Measurements from ENCODE around the gene MRPL52.

The MRPL52 gene

GRCh38 chr14:22871224-22872032 is 41.7 kb downstream of the MRPL52 start, which contains the start of gene LRP10:
TSS of gene LRP10 (plus strand) at chr14:22871740. CDS start at chr14:22872304, 564 bp downstream.
- DNase-seq = peak; percentile 82
- Histone ChIP-seq H3K27me3 (replicated peaks) (no peaks in the 10 kb centered on the region), H3K27ac (peak within 1 kb of the TSS; percentile 81), H3K4me3 (ENCODE audit: low read depth, low read length) (peak within 1 kb of the TSS; percentile 80), H3K36me3 (replicated peaks) (peaks cover 31% of the 10 kb centered on the region)
- TF ChIP-seq CTCF (IDR thresholded peaks at IDR 0.05; ENCODE audit: low read depth, low read length, missing control alignments) = no peak
- in situ Hi-C loops (cut with HindIII; ENCODE audit: low pct_ligation_motif_present, low sequenced_read_pairs) = no loop called here

GRCh38 chr14:22872033-22872832 is 42.5 kb downstream of the MRPL52 start:
- DNase-seq = peak; percentile 82
- Histone ChIP-seq H3K27me3 (replicated peaks) (no peaks in the 10 kb centered on the region), H3K4me3 (ENCODE audit: low read depth, low read length) (peak overlapping the region; percentile 80), H3K27ac (peak overlapping the region; percentile 81), H3K36me3 (replicated peaks) (peaks cover 38% of the 10 kb centered on the region)
- in situ Hi-C loops (cut with HindIII; ENCODE audit: low pct_ligation_motif_present, low sequenced_read_pairs) = no loop called here
- TF ChIP-seq CTCF (IDR thresholded peaks at IDR 0.05; ENCODE audit: low read depth, low read length, missing control alignments) = peak; percentile 98

- H3K4me3 ChIP-seq (ENCODE audit: low read depth, low read length) = peak overlapping the region; percentile 80
- no peaks in the 10 kb centered on the region for H3K27me3 ChIP-seq (replicated peaks)
- peak overlapping the region; percentile 81 for H3K27ac ChIP-seq
- TF ChIP-seq CTCF (IDR thresholded peaks at IDR 0.05; ENCODE audit: low read depth, low read length, missing control alignments) = no peak
- in situ Hi-C loops (cut with HindIII; ENCODE audit: low pct_ligation_motif_present, low sequenced_read_pairs) = no loop called here
- H3K36me3 ChIP-seq (replicated peaks) = peaks cover 45% of the 10 kb centered on the region
- DNase-seq = no peak
Observed at GRCh38 chr14:22872833-22873520, 43.3 kb downstream of the MRPL52 start.

- no peak for TF ChIP-seq CTCF (IDR thresholded peaks at IDR 0.05; ENCODE audit: low read depth, low read length, missing control alignments)
- Histone ChIP-seq H3K4me3 (ENCODE audit: low read depth, low read length) (no peak overlapping the region), H3K36me3 (replicated peaks) (peaks cover 59% of the 10 kb centered on the region), H3K27ac (no peak overlapping the region), H3K27me3 (replicated peaks) (no peaks in the 10 kb centered on the region)
- DNase-seq = no peak
- in situ Hi-C loops (cut with HindIII; ENCODE audit: low pct_ligation_motif_present, low sequenced_read_pairs) = no loop called here
Observed at GRCh38 chr14:22875003-22875747, 45.5 kb downstream of the MRPL52 start.

GRCh38 chr14:22875748-22876319 is 46.1 kb downstream of the MRPL52 start:
- DNase-seq = no peak
- Histone ChIP-seq H3K27me3 (replicated peaks) (no peaks in the 10 kb centered on the region), H3K36me3 (replicated peaks) (peaks cover 59% of the 10 kb centered on the region), H3K27ac (no peak overlapping the region), H3K4me3 (ENCODE audit: low read depth, low read length) (no peak overlapping the region)
- TF ChIP-seq CTCF (IDR thresholded peaks at IDR 0.05; ENCODE audit: low read depth, low read length, missing control alignments) = no peak
- in situ Hi-C loops (cut with HindIII; ENCODE audit: low pct_ligation_motif_present, low sequenced_read_pairs) = no loop called here
